GM18858 (cell line): ENCODE results near the gene AARS2.

Experiments used
- ATAC-seq: cut with Tn5 transposase; IDR thresholded peaks from one replicate; pipeline ENCODE4 v1.9.1; 2021; ENCODE audit not compliant: unreplicated experiment

The AARS2 gene

GRCh38 chr6:44251576-44252524, 61.3 kb downstream of the AARS2 start:
- ATAC-seq: no peak

DNA sequence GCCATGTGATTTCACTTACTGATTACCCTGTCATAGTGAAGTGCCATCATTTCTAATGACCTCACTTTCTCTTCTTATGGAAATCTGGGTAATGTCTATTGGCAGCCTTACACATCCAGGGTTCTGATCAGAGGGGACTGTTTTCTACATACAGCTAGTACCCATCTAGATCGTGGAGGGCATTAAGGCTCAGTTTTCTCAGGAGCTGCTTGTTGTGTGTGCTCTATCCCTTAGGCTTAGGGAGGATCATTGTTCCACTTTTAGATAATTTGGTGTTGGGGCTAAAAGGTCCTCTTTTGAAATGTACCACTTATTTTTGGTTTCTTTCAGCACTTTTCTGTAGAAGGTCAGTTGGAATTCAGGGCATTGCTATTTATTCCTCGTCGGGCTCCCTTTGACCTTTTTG, 62.4 kb downstream of the AARS2 start:
- ATAC-seq: no peak

DNA sequence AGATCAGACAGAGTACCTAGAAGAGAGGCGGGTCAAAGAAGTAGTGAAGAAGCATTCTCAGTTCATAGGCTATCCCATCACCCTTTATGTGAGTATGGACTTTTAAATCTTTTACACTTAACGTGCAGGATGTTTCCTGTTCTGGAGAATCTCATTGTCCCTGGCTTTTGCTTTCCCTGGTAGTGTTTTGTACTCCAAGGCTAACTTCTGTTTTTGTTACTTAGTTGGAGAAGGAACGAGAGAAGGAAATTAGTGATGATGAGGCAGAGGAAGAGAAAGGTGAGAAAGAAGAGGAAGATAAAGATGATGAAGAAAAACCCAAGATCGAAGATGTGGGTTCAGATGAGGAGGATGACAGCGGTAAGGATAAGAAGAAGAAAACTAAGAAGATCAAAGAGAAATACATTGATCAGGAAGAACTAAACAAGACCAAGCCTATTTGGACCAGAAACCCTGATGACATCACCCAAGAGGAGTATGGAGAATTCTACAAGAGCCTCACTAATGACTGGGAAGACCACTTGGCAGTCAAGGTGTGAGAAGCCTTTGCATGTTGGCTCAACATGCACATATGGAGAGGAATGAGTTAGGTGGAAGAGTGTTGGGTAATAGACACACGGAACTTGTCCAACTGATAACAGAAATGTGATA, 63.0 kb downstream of the AARS2 start:
- ATAC-seq: no peak
